CD8-positive, alpha-beta memory T cell (primary cell): ENCODE measurements around the gene C1orf35. TPM values are rescaled to one million over a fixed set of nuclear protein-coding genes. Genes with fewer than 3 reads are reported as not detected.
"Not testable (repeated sequence)": the region's sequence is repeated elsewhere in the genome, so short reads cannot be mapped to it uniquely, and the experiment has no call there.

Source experiments
- CTCF ChIA-PET: fragments of 350-600 bp; sonication (Branson Sonifier 250); formaldehyde crosslinking; loops from one replicate; lab custom pipeline; 2021; ENCODE audit warnings: antibody characterized with exemption; lab: Charles Lee
- POLR2A ChIA-PET: fragments of 350-600 bp; sonication (Branson Sonifier 250); formaldehyde crosslinking; loops from one replicate; lab custom pipeline; 2021; ENCODE audit warnings: antibody characterized with exemption; lab: Charles Lee
- DNase-seq, 5 donors: peaks; one replicate each; pipeline versions ENCODE4 v3.0.0 to v3.0.0-alpha.2; 2020 to 2022; ENCODE audit warnings: mixed read lengths in 1 of 5
- H3K27ac ChIP-seq: one replicate; pipeline ENCODE4 v1.7.0; 2013; ENCODE audit warnings: low read depth, mild to moderate bottlenecking, low read length, moderate library complexity
- H3K27me3 ChIP-seq: 2 replicates; pipeline ENCODE4 v1.7.0; 2013; ENCODE audit warnings: low read length, mild to moderate bottlenecking; ENCODE audit not compliant: insufficient read depth, poor library complexity, severe bottlenecking
- H3K36me3 ChIP-seq: 2 replicates; pipeline ENCODE4 v1.7.0; 2013; ENCODE audit warnings: mild to moderate bottlenecking, low read length, moderate library complexity; ENCODE audit not compliant: insufficient read depth
- H3K4me1 ChIP-seq: 2 replicates; pipeline ENCODE4 v1.7.0; 2013; ENCODE audit warnings: mild to moderate bottlenecking, low read length, moderate library complexity; ENCODE audit not compliant: insufficient read depth
- H3K4me3 ChIP-seq: 2 replicates; pipeline ENCODE4 v1.7.0; 2013; ENCODE audit warnings: mild to moderate bottlenecking, low read length
- H3K9me3 ChIP-seq: 2 replicates; pipeline ENCODE4 v1.7.0; 2013; ENCODE audit warnings: mild to moderate bottlenecking, low read length
- H3K27ac Mint-ChIP-seq, 8 donors: one replicate each; pipeline ENCODE4 v1.8.0; 2020 to 2021; ENCODE audit warnings: mixed read lengths in 8 of 8, mild to moderate bottlenecking in 6 of 8, inconsistent platforms in 3 of 8, moderate library complexity in 3 of 8
- H3K27me3 Mint-ChIP-seq, 2 donors: one replicate each; pipeline ENCODE4 v1.8.0; 2020 to 2021; ENCODE audit warnings: mixed read lengths in 2 of 2, mild to moderate bottlenecking in 1 of 2, moderate library complexity in 1 of 2
- H3K36me3 Mint-ChIP-seq, 3 donors: one replicate each; pipeline ENCODE4 v1.8.0; 2020 to 2021; ENCODE audit warnings: mixed read lengths in 3 of 3, inconsistent platforms in 1 of 3, mild to moderate bottlenecking in 1 of 3
- H3K4me1 Mint-ChIP-seq, 3 donors: one replicate each; pipeline ENCODE4 v1.8.0; 2020 to 2021; ENCODE audit warnings: mixed read lengths in 3 of 3, inconsistent platforms in 1 of 3, mild to moderate bottlenecking in 1 of 3
- H3K4me3 Mint-ChIP-seq, 7 donors: one replicate each; pipeline ENCODE4 v1.8.0; 2020 to 2021; ENCODE audit warnings: mixed read lengths in 7 of 7, mild to moderate bottlenecking in 6 of 7, moderate library complexity in 4 of 7, inconsistent platforms in 2 of 7
- H3K9me3 Mint-ChIP-seq, 5 donors: one replicate each; pipeline ENCODE4 v1.8.0; 2020 to 2022; ENCODE audit warnings: mixed read lengths in 5 of 5, mild to moderate bottlenecking in 3 of 5, moderate library complexity in 2 of 5, inconsistent platforms in 1 of 5
- polyA plus RNA-seq: library from polyadenylated mRNA; unstranded; fragments of 300-500 nt; fragmentation: Illumina TruSeq; gene quantifications from one replicate; pipeline ENCODE4 v1.2.3, GENCODE V29; 2021
- total RNA-seq, 2 experiments: library from RNA; stranded (reverse); gene quantifications; one replicate each; pipeline ENCODE4 v1.2.3, GENCODE V29; 2021

The C1orf35 gene
- total and polyA plus RNA-seq, 3 experiments from 2014 or later = 21.4 to 29.2 (median 28.7) TPM

DNA sequence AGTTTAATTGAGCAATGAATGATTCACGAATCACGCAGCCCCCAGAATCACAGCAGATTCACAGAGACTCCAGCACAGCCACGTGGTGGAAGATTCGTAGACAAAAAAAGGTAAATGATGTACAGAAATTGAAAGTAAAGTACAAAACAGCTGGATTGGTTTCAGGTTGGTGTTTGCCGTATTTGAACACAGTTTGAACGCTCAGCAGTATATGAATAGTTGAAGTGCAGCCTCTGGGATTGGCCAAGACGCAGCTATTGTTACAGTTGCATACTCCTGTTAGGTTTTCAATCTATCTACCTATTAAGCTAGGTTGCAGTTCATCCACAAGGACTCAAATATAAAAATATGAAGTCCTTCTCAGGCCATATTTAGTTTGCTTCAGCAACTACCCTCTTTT is 9.0 kb upstream of the C1orf35 start:
- no peak overlapping the region for H3K27ac ChIP-seq
- POLR2A ChIA-PET = no interaction called here
- no peak for DNase-seq

DNA sequence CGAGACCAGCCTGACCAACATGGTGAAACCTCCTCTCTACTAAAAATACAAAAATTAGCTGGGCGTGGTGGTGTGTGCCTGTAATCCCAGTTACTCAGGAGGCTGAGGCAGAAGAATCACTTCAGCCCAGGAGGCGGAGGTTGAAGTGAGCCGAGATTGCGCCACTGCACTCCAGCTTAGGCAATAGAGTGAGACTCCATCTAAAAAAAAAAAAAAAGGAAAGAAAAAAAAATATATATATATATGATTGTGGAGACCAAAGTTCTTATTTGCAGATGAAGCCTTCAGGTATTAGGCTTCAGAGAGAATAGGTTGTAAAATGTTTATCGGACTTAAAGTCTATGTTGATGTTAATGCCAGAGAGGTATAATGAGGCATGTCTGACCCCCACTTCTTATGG is 8.2 kb upstream of the C1orf35 start:
- H3K27me3 Mint-ChIP-seq, H3K27ac ChIP-seq, H3K4me3 Mint-ChIP-seq, H3K9me3 Mint-ChIP-seq, DNase-seq, POLR2A ChIA-PET, H3K9me3 ChIP-seq, H3K27me3 ChIP-seq, H3K4me3 ChIP-seq: not testable (repeated sequence)
- Histone ChIP-seq H3K36me3 (peaks cover 11% of the 10 kb centered on the region), H3K4me1 (peaks cover 20% of the 10 kb centered on the region)
- peaks cover 17 to 25% (median 18%) of the 10 kb centered on the region in 3 donors for H3K4me1 Mint-ChIP-seq
- CTCF ChIA-PET = interaction anchor here (2.0 kb wide), 1 partner anchor 19 kb away, joined by 7 read pairs; no protein-coding TSS in a partner anchor
- peak overlapping the region in 1 of 8 donors; percentile 90 for H3K27ac Mint-ChIP-seq
- peaks cover 0 to 15% (median 3%) of the 10 kb centered on the region in 3 donors for H3K36me3 Mint-ChIP-seq

More for the DNA sequence above, 9.0 kb upstream of the C1orf35 start:
- Histone ChIP-seq H3K4me3 (no peak overlapping the region), H3K4me1 (peaks cover 20% of the 10 kb centered on the region), H3K27me3 (no peaks in the 10 kb centered on the region), H3K9me3 (no peaks in the 10 kb centered on the region), H3K36me3 (peaks cover 2% of the 10 kb centered on the region)
- CTCF ChIA-PET = interaction anchor here (1.2 kb wide), 1 partner anchor 54 kb away, joined by 4 read pairs; no protein-coding TSS in a partner anchor
- Mint-ChIP-seq H3K4me1 (peaks cover 16 to 25% (median 18%) of the 10 kb centered on the region in 3 donors), H3K4me3 (no peak overlapping the region), H3K9me3 (no peaks in the 10 kb centered on the region), H3K27ac (peak overlapping the region in 1 of 8 donors; percentile 33), H3K27me3 (peaks cover 0 to 3% of the 10 kb centered on the region in 2 donors), H3K36me3 (peaks cover 0 to 7% (median 0%) of the 10 kb centered on the region in 3 donors)

DNA sequence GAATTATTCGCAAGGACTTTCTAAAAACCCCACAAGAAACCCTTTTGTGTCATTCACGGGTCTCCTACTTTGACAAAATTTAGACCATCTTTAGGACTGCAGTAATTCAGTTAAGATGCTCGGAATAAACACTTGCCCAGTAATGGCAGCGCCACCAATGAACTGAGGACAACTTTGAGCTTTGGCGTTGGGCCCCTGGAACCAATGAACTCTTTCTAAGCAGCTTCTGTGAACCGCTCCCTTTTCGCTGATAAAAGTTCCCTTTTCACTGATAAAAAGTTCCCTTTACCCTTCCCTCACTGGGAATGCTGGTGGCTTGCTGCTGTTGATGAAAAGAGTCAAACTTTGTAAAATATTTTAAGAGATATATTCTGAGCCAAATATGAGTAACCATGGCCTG is 7.4 kb upstream of the C1orf35 start:
- no peaks in the 10 kb centered on the region for H3K9me3 ChIP-seq
- Mint-ChIP-seq H3K4me3 (peak overlapping the region in 3 of 7 donors; percentile 9 to 93 (median 92)), H3K36me3 (peaks cover 0 to 19% (median 3%) of the 10 kb centered on the region in 3 donors), H3K27me3 (peaks cover 0 to 2% of the 10 kb centered on the region in 2 donors), H3K27ac (peak overlapping the region in 2 of 8 donors; percentile 55 to 90), H3K9me3 (no peaks in the 10 kb centered on the region), H3K4me1 (peaks cover 18 to 25% (median 18%) of the 10 kb centered on the region in 3 donors)
- CTCF ChIA-PET = interaction anchor here (1.2 to 2.0 kb wide), 3 partner anchors 20 to 104 kb away, joined by 4 to 7 read pairs (median 5); no protein-coding TSS in a partner anchor
- H3K36me3 ChIP-seq = peaks cover 13% of the 10 kb centered on the region
- POLR2A ChIA-PET = interaction anchor here (2.5 kb wide), 1 partner anchor 28 kb away, joined by 17 read pairs; the partner anchor contains the start of gene ARF1
- H3K4me3 ChIP-seq = no peak overlapping the region
- no peaks in the 10 kb centered on the region for H3K27me3 ChIP-seq
- peak overlapping the region; percentile 93 for H3K27ac ChIP-seq
- DNase-seq = no peak
- peaks cover 20% of the 10 kb centered on the region for H3K4me1 ChIP-seq

DNA sequence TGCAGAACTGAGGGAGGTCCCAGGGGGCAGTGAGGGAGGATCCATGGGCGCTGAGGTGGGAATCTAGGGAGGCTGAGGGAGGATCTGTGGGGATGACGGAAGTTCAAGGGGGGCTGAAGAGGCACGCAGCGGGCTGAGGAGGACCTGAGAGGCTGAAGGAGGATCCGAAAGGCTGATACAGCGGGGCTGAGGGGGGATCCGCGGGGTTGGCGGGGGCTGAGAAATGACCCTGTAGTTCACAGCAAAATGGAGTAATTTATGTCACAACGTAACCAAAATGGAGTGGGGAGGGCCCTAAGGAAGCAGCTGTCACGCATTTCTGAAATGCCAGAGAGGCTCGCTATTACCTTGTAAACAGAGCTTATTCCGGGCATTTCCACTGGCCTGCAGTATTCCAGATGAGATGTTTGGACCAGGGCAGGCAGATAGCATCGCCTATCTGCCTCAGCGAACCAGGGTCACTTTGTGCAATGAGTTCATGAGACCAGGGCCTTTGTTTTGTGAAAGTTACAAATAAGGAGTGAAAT is 6.9 kb upstream of the C1orf35 start:
- Mint-ChIP-seq H3K27ac (peak overlapping the region; percentile 89 to 98 (median 94)), H3K4me1 (peaks cover 18 to 25% (median 18%) of the 10 kb centered on the region in 3 donors), H3K9me3 (no peaks in the 10 kb centered on the region), H3K36me3 (peaks cover 0 to 19% (median 3%) of the 10 kb centered on the region in 3 donors), H3K4me3 (peak overlapping the region; percentile 88 to 97 (median 93)), H3K27me3 (peaks cover 0 to 2% of the 10 kb centered on the region in 2 donors)
- H3K27ac ChIP-seq = peak overlapping the region; percentile 93
- peaks cover 20% of the 10 kb centered on the region for H3K4me1 ChIP-seq
- CTCF ChIA-PET = interaction anchor here (0.7 to 2.0 kb wide), 8 partner anchors 20 to 104 kb away, joined by 3 to 7 read pairs (median 4); partner anchors contain the start of gene ARF1
- peak overlapping the region; percentile 92 for H3K4me3 ChIP-seq
- H3K27me3 ChIP-seq = no peaks in the 10 kb centered on the region
- H3K9me3 ChIP-seq = no peaks in the 10 kb centered on the region
- DNase-seq = no peak
- POLR2A ChIA-PET = interaction anchor here (0.5 to 2.5 kb wide), 7 partner anchors 21 to 297 kb away, joined by 3 to 17 read pairs (median 5); partner anchors contain the start of genes ARF1, IBA57 and TRIM11
- H3K36me3 ChIP-seq = peaks cover 13% of the 10 kb centered on the region

DNA sequence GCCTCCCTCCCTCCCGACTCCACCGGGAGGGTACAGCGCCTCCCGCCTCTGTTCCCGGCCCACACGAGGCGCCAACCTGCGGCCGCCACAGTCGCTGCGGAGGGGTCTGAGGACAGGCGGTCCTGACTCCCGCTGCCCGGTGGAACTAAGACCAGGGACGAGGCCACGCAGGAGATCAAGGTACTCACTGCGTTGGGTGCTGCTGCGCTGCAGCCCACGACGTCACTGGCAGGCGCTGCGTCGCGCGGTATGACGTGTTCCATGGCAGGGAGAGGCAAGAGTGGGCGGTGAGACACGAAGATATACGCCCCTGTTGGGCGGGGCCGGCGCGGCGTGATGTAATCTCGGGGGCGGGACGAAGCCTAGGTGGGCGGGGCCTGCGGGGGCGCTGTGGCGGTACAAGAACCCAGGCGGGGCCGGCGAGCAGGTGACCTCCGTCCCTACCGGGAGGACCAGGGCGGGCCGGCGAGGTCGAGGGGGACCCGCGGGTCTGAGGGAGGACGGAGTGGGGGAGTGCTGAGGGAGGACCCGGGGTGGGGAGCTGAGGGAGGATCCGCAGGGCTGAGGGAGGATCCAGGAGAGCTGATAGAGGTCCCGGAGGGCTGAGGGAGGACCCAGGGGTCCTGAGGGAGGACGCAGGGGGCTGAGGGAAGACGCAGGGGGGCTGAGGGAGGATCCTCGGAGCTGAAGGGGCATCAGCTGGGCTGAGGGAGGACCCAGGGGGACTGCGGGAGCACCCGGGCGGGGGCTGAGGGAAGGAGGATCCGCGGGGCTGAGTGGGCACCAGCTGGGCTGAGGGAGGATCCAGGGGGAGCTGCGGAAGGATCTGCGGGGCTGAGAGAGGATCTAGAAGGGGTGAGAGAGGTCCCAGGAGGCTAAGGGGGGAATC is 6.2 kb upstream of the C1orf35 start, which contains the start of gene MRPL55:
Gene MRPL55, minus strand, starts transcription at position 227 of the 889 bp plus-strand sequence. CDS start 1,039 bp downstream, outside the sequence.
- peaks cover 21% of the 10 kb centered on the region for H3K4me1 ChIP-seq
- peak; percentile 97 to 99 (median 98) for DNase-seq
- H3K27ac Mint-ChIP-seq = peak within 1 kb of the TSS; percentile 89 to 98 (median 94)
- CTCF ChIA-PET = interaction anchor here (0.7 to 2.0 kb wide), 8 partner anchors 19 to 105 kb away, joined by 3 to 7 read pairs (median 4); partner anchors contain the start of gene ARF1
- H3K9me3 Mint-ChIP-seq = no peaks in the 10 kb centered on the region
- H3K27me3 ChIP-seq = no peaks in the 10 kb centered on the region
- peaks cover 0 to 21% (median 3%) of the 10 kb centered on the region in 3 donors for H3K36me3 Mint-ChIP-seq
- H3K4me1 Mint-ChIP-seq = peaks cover 21 to 29% (median 21%) of the 10 kb centered on the region in 3 donors
- peak within 1 kb of the TSS; percentile 92 for H3K4me3 ChIP-seq
- POLR2A ChIA-PET = interaction anchor here (0.5 to 2.5 kb wide), 7 partner anchors 21 to 297 kb away, joined by 3 to 17 read pairs (median 5); partner anchors contain the start of genes ARF1, IBA57 and TRIM11
- peaks cover 0 to 2% of the 10 kb centered on the region in 2 donors for H3K27me3 Mint-ChIP-seq
- no peaks in the 10 kb centered on the region for H3K9me3 ChIP-seq
- peak within 1 kb of the TSS; percentile 93 for H3K27ac ChIP-seq
- peak within 1 kb of the TSS; percentile 88 to 97 (median 93) for H3K4me3 Mint-ChIP-seq
- H3K36me3 ChIP-seq = peaks cover 13% of the 10 kb centered on the region

DNA sequence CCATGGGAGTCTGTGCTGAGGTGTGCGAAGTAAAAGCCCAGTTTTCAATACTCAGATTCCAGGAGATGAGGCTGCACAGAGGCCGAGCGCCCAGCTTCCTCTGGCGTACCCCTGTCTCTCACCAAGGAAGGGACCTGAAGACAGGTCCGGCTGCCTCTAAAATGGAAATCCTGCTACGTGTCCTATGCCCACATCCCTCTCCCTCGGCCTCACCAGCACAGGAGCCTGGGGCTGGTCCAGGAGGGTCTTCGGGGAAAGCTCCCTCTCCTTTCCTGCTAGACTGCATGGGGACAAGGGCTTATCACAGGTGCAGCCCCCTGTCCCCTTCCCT is 5.6 kb upstream of the C1orf35 start:
- H3K9me3 ChIP-seq = no peaks in the 10 kb centered on the region
- peaks cover 0 to 21% (median 3%) of the 10 kb centered on the region in 3 donors for H3K36me3 Mint-ChIP-seq
- CTCF ChIA-PET = interaction anchor here (1.4 kb wide), 1 partner anchor 28 kb away, joined by 5 read pairs; no protein-coding TSS in a partner anchor

DNA sequence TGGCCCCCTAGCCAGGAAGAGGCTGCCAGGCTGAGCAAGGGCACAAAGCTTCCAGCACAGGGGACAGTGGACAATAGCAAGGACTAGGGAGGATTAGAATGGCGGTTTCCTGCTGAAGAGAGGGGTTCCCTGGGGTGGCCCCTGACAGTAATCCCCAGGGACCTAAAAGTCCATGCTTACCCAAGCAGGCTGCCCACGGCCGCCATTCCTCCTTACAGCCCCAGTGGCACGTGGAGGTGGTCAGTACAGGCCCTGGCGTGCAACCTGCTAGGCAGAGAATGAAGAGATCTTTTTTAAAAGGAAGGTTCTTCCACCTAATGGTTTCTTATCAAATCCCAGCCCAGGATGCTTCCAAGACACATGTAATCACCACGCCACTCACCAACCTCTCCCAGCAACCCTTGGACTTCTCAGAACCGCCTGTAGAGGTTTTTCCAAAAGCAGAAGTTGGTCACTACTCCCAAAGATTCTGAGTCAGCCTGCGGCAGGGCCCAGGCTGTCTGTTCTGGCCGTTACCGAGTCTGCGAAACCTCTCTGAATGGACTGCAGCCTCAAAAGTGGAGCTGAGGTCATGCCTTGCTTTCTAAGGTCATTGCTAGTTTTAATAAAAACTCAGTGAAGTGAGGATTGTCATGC is 5.0 kb upstream of the C1orf35 start:
- Histone ChIP-seq H3K4me1 (peaks cover 31% of the 10 kb centered on the region), H3K27ac (peak overlapping the region; percentile 93), H3K9me3 (no peaks in the 10 kb centered on the region), H3K36me3 (peaks cover 13% of the 10 kb centered on the region), H3K4me3 (peak overlapping the region; percentile 92), H3K27me3 (no peaks in the 10 kb centered on the region)
- no peaks in the 10 kb centered on the region for H3K9me3 Mint-ChIP-seq
- DNase-seq = no peak
- peak overlapping the region; percentile 58 to 95 (median 92) for H3K27ac Mint-ChIP-seq
- H3K4me1 Mint-ChIP-seq = peaks cover 24 to 41% (median 28%) of the 10 kb centered on the region in 3 donors
- peak overlapping the region; percentile 88 to 97 (median 93) for H3K4me3 Mint-ChIP-seq
- H3K27me3 Mint-ChIP-seq = peaks cover 0 to 2% of the 10 kb centered on the region in 2 donors
- POLR2A ChIA-PET = no interaction called here
- CTCF ChIA-PET = no interaction called here
- peaks cover 0 to 23% (median 3%) of the 10 kb centered on the region in 3 donors for H3K36me3 Mint-ChIP-seq

More for the DNA sequence above, 5.6 kb upstream of the C1orf35 start:
- Histone ChIP-seq H3K4me1 (peaks cover 27% of the 10 kb centered on the region), H3K27me3 (no peaks in the 10 kb centered on the region), H3K36me3 (peaks cover 13% of the 10 kb centered on the region), H3K27ac (peak overlapping the region; percentile 93), H3K4me3 (peak overlapping the region; percentile 92)
- Mint-ChIP-seq H3K27me3 (peaks cover 0 to 2% of the 10 kb centered on the region in 2 donors), H3K27ac (peak overlapping the region; percentile 89 to 98 (median 94)), H3K9me3 (no peaks in the 10 kb centered on the region), H3K4me3 (peak overlapping the region; percentile 88 to 97 (median 93)), H3K4me1 (peaks cover 22 to 35% (median 27%) of the 10 kb centered on the region in 3 donors)
- DNase-seq = no peak
- POLR2A ChIA-PET = interaction anchor here (1.3 to 2.5 kb wide), 2 partner anchors 26 to 49 kb away, joined by 4 to 17 read pairs; partner anchors contain the start of gene ARF1
